ENCODE results near the gene RXFP3. TPM values are rescaled to one million over a fixed set of nuclear protein-coding genes. Genes with fewer than 3 reads are reported as not detected.

RXFP3 gene
- total and polyA plus RNA-seq, 8 donors = 0.09 to 0.16 (median 0.09) TPM; not detected in 5

DNA sequence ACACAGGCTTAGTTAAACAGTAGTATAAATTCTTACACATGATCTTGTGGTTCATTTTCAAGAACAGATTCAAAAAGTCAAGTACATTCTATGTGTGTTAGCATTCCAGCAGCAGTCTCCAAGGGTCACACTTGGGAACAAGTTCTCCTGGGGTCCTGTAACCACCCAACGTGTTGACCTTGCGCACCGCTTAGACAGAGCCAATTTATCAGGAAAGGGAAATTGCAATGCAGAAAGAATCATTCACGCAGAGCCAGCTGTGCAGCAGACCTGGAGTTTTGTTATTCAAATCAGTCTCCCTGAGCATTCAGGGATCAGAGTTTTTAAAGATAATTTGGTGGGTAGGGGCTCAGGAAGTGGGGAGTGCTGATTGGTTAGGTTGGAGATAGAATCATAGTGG, 8.5 kb upstream of the RXFP3 start:
- no peaks in the 10 kb centered on the region for H3K4me1 ChIP-seq
- 35 to 40% methylated on average over 4 of the region's 4 CpGs for WGBS, 2 donors
- H3K27ac ChIP-seq = no peak overlapping the region
- intact Hi-C loops (cut with DNase I) = no loop called here
- no peaks in the 10 kb centered on the region for H3K9me3 ChIP-seq
- H3K27me3 ChIP-seq = no peaks in the 10 kb centered on the region
- no peak for TF ChIP-seq CTCF (IDR thresholded peaks at IDR 0.05)
- ATAC-seq = no peak
- no peaks in the 10 kb centered on the region for H3K36me3 ChIP-seq
- FAIRE-seq = no peak
- H3K4me3 ChIP-seq = no peak overlapping the region
- DNase-seq = no peak

- no peaks in the 10 kb centered on the region for H3K36me3 ChIP-seq
- no peaks in the 10 kb centered on the region for H3K9me3 ChIP-seq
- no peak for DNase-seq
- no peak for FAIRE-seq
- H3K27me3 ChIP-seq = no peaks in the 10 kb centered on the region
- no peak overlapping the region for H3K27ac ChIP-seq
- intact Hi-C loops (cut with DNase I) = no loop called here
- 61 to 70% methylated on average over 2 of the region's 2 CpGs for WGBS, 2 donors
- no peak for TF ChIP-seq CTCF (IDR thresholded peaks at IDR 0.05)
- H3K4me1 ChIP-seq = no peaks in the 10 kb centered on the region
- ATAC-seq = no peak
- H3K4me3 ChIP-seq = no peak overlapping the region
Measured at GRCh38 chr5:33928283-33928682, 7.9 kb upstream of the RXFP3 start.

DNA sequence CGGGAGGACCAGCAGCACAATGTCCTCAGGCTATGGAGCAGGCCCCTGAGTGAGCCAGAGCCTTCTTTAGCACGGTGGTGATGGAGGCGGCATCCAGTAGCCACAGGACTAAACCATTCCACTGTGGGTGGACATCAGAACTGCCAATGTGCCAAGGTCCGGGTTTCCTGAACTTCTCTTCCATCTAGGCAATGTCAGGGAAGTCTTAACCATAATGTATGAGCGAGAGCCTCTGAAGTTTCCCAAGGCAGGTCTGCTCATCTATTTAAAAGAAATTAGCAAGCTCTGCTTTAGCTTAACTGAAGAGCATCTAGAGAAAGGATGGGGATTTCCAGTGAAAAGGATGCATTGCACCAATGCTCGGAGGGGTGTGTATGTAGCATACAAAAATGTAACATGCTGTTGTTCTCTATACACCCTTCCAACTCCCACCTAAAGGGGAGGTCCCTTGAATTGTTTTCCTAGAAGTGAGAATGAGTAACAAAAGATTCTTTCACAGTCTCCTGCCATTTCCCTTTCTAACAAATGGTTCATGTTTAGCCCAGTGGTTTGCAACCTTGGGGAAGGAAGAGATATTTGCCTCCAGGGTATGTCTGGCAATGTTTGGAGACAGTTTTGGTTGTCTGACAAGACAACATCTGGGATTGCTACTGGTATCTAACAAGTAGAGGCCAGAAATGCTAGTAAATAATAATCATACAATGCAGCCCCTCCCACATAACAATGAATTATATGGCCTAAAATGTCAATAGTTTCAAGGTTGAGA, 6.1 kb upstream of the RXFP3 start:
- no peak for TF ChIP-seq CTCF (IDR thresholded peaks at IDR 0.05)
- ATAC-seq = no peak
- no peaks in the 10 kb centered on the region for H3K36me3 ChIP-seq
- H3K4me1 ChIP-seq = no peaks in the 10 kb centered on the region
- WGBS, 2 donors = 67 to 79% methylated on average over 6 of the region's 6 CpGs
- no peak overlapping the region for H3K27ac ChIP-seq
- no peak for FAIRE-seq
- no peaks in the 10 kb centered on the region for H3K9me3 ChIP-seq
- intact Hi-C loops (cut with DNase I) = loop anchor here in 2 of 3 donors (10.0 kb wide), 2 partner anchors 455 to 495 kb away; no protein-coding TSS in a partner anchor
- no peak for DNase-seq
- no peaks in the 10 kb centered on the region for H3K27me3 ChIP-seq
- no peak overlapping the region for H3K4me3 ChIP-seq

GRCh38 chr5:33931136-33931535, 5.0 kb upstream of the RXFP3 start:
- H3K4me3 ChIP-seq = no peak overlapping the region
- FAIRE-seq (no peak), DNase-seq (no peak), ATAC-seq (no peak)
- H3K36me3 ChIP-seq = no peaks in the 10 kb centered on the region
- no peaks in the 10 kb centered on the region for H3K9me3 ChIP-seq
- H3K27ac ChIP-seq = no peak overlapping the region
- H3K4me1 ChIP-seq = no peaks in the 10 kb centered on the region
- no peak for TF ChIP-seq CTCF (IDR thresholded peaks at IDR 0.05)
- intact Hi-C loops (cut with DNase I) = loop anchor here in 2 of 3 donors (10.0 kb wide), 2 partner anchors 456 to 496 kb away; no protein-coding TSS in a partner anchor
- H3K27me3 ChIP-seq = no peaks in the 10 kb centered on the region
- WGBS, 2 donors = 61 to 64% methylated on average over 5 of the region's 5 CpGs

GRCh38 chr5:33933723-33934169, 2.4 kb upstream of the RXFP3 start:
- 61 to 76% methylated on average over 3 of the region's 3 CpGs for WGBS, 2 donors
- H3K36me3 ChIP-seq = no peaks in the 10 kb centered on the region
- ATAC-seq = no peak
- no peak for TF ChIP-seq CTCF (IDR thresholded peaks at IDR 0.05)
- no peak for FAIRE-seq
- H3K27ac ChIP-seq = no peak overlapping the region
- H3K4me3 ChIP-seq = no peak overlapping the region
- intact Hi-C loops (cut with DNase I) = loop anchor here in 2 of 3 donors (10.0 kb wide), 2 partner anchors 459 to 499 kb away; no protein-coding TSS in a partner anchor
- no peaks in the 10 kb centered on the region for H3K4me1 ChIP-seq
- no peak for DNase-seq
- peaks cover 0 to 23% (median 7%) of the 10 kb centered on the region in 4 donors for H3K27me3 ChIP-seq
- H3K9me3 ChIP-seq = no peaks in the 10 kb centered on the region

Measured in pancreas (tissue), 10 donors.